ENCODE results near the gene SPTBN1. TPM values are rescaled to one million over a fixed set of nuclear protein-coding genes. Genes with fewer than 3 reads are reported as not detected.

SPTBN1 gene
- total and polyA plus RNA-seq, 9 of the 15 experiments (the other 6 are each of a cell fraction or from before 2014, with no cell fraction given): 8.9 to 66.8 (median 31.4) TPM

DNA sequence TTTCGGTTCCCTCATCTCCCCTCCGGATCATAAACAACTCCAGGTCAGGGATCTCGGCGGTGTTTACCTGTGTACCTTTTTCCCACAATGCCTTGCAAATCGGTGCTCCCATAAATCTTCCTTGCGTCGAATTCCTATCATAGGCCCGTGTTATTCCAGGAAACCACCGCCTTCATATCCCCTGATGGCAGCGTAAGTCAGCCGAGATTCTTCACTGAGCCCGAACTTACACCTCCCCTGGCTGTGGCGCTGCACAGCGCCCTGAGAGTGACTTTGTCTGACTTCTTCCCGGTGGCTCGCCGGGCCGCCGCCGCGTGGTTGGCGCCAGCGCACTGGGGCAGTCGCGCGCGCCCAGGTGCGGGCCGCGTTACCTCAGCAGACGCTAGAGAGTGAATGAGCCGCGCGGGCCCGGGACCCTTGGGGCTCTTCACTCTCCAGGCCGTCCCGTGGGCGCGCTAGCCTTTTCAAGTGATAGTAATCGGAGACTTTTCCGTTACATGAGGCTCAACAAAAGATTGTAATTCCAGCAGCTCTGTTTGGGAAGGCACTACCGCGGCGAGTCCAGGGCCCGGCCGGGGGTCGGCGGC lies 101.6 kb downstream of the SPTBN1 start (continued):
- TF ChIP-seq, protein P1, sequence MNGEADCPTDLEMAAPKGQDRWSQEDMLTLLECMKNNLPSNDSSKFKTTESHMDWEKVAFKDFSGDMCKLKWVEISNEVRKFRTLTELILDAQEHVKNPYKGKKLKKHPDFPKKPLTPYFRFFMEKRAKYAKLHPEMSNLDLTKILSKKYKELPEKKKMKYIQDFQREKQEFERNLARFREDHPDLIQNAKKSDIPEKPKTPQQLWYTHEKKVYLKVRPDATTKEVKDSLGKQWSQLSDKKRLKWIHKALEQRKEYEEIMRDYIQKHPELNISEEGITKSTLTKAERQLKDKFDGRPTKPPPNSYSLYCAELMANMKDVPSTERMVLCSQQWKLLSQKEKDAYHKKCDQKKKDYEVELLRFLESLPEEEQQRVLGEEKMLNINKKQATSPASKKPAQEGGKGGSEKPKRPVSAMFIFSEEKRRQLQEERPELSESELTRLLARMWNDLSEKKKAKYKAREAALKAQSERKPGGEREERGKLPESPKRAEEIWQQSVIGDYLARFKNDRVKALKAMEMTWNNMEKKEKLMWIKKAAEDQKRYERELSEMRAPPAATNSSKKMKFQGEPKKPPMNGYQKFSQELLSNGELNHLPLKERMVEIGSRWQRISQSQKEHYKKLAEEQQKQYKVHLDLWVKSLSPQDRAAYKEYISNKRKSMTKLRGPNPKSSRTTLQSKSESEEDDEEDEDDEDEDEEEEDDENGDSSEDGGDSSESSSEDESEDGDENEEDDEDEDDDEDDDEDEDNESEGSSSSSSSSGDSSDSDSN (IDR thresholded peaks at IDR 0.05; ENCODE audit: borderline replicate concordance in 1 of 2, low read depth in 2 of 2, low read length in 2 of 2): peak; percentile 39 to 86; a peak in 2 of 4 replicates
- TF ChIP-seq DPF2 (IDR thresholded peaks at IDR 0.05) (peak; percentile 10; the same call in 1 of the 2 replicates), POLR2G (IDR thresholded peaks at IDR 0.05; ENCODE audit: low read depth, low read length) (peak; percentile 94), TEAD4 (IDR thresholded peaks at IDR 0.05; ENCODE audit: low read length) (peak; percentile 52), TEAD4 (CRISPR knock-in tag; IDR thresholded peaks at IDR 0.05; ENCODE audit: borderline replicate concordance) (no peak), KDM1A (IDR thresholded peaks at IDR 0.05) (peak; percentile 75 to 78), EGR1 (conservative IDR thresholded peaks at IDR 0.05) (0 out of 2 replicates have a peak, but pooled peaks have one; percentile 4), BRD9 (IDR thresholded peaks at IDR 0.05; ENCODE audit: low read depth, partially characterized antibody) (peak; percentile 24), CBX3 (IDR thresholded peaks at IDR 0.05; ENCODE audit: borderline replicate concordance in 1 of 2, low read length in 2 of 2) (0 out of 3 replicates have a peak, but pooled peaks of 1 of the 2 experiments have one; percentile 27), ZNF347 (CRISPR knock-in tag; IDR thresholded peaks at IDR 0.05; ENCODE audit: low read depth) (no peak), PTBP1 (IDR thresholded peaks at IDR 0.05; ENCODE audit: low read depth, low read length) (0 out of 2 replicates have a peak, but pooled peaks have one; percentile 48), CHD2 (IDR thresholded peaks at IDR 0.05; ENCODE audit: low read depth, low read length) (no peak), POLR2A (conservative IDR thresholded peaks at IDR 0.05) (peak; percentile 59), HDAC2 (IDR thresholded peaks at IDR 0.05) (peak; percentile 76; the same call in 1 of the 2 replicates), HDAC1 (IDR thresholded peaks at IDR 0.05) (peak in 1 of 2 experiments; percentile 65; a peak in 2 of 4 replicates)
- TF ChIP-seq, protein P2, sequence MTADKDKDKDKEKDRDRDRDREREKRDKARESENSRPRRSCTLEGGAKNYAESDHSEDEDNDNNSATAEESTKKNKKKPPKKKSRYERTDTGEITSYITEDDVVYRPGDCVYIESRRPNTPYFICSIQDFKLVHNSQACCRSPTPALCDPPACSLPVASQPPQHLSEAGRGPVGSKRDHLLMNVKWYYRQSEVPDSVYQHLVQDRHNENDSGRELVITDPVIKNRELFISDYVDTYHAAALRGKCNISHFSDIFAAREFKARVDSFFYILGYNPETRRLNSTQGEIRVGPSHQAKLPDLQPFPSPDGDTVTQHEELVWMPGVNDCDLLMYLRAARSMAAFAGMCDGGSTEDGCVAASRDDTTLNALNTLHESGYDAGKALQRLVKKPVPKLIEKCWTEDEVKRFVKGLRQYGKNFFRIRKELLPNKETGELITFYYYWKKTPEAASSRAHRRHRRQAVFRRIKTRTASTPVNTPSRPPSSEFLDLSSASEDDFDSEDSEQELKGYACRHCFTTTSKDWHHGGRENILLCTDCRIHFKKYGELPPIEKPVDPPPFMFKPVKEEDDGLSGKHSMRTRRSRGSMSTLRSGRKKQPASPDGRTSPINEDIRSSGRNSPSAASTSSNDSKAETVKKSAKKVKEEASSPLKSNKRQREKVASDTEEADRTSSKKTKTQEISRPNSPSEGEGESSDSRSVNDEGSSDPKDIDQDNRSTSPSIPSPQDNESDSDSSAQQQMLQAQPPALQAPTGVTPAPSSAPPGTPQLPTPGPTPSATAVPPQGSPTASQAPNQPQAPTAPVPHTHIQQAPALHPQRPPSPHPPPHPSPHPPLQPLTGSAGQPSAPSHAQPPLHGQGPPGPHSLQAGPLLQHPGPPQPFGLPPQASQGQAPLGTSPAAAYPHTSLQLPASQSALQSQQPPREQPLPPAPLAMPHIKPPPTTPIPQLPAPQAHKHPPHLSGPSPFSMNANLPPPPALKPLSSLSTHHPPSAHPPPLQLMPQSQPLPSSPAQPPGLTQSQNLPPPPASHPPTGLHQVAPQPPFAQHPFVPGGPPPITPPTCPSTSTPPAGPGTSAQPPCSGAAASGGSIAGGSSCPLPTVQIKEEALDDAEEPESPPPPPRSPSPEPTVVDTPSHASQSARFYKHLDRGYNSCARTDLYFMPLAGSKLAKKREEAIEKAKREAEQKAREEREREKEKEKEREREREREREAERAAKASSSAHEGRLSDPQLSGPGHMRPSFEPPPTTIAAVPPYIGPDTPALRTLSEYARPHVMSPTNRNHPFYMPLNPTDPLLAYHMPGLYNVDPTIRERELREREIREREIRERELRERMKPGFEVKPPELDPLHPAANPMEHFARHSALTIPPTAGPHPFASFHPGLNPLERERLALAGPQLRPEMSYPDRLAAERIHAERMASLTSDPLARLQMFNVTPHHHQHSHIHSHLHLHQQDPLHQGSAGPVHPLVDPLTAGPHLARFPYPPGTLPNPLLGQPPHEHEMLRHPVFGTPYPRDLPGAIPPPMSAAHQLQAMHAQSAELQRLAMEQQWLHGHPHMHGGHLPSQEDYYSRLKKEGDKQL (CRISPR knock-in tag; IDR thresholded peaks at IDR 0.05; ENCODE audit: borderline replicate concordance): no peak
- TF ChIP-seq, protein P3, sequence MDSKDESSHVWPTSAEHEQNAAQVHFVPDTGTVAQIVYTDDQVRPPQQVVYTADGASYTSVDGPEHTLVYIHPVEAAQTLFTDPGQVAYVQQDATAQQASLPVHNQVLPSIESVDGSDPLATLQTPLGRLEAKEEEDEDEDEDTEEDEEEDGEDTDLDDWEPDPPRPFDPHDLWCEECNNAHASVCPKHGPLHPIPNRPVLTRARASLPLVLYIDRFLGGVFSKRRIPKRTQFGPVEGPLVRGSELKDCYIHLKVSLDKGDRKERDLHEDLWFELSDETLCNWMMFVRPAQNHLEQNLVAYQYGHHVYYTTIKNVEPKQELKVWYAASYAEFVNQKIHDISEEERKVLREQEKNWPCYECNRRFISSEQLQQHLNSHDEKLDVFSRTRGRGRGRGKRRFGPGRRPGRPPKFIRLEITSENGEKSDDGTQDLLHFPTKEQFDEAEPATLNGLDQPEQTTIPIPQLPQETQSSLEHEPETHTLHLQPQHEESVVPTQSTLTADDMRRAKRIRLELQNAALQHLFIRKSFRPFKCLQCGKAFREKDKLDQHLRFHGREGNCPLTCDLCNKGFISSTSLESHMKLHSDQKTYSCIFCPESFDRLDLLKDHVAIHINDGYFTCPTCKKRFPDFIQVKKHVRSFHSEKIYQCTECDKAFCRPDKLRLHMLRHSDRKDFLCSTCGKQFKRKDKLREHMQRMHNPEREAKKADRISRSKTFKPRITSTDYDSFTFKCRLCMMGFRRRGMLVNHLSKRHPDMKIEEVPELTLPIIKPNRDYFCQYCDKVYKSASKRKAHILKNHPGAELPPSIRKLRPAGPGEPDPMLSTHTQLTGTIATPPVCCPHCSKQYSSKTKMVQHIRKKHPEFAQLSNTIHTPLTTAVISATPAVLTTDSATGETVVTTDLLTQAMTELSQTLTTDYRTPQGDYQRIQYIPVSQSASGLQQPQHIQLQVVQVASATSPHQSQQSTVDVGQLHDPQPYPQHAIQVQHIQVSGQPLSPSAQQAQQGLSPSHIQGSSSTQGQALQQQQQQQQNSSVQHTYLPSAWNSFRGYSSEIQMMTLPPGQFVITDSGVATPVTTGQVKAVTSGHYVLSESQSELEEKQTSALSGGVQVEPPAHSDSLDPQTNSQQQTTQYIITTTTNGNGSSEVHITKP (IDR thresholded peaks at IDR 0.05; ENCODE audit: partially characterized antibody): peak; percentile 72

Measured in K562 (cell line).